Gastrocnemius medialis (tissue), 4 donors: ENCODE results near the gene PPP6R2.

Experiments used
- POLR2A ChIP-seq, 2 donors: fragments of 450-650 bp; IDR thresholded peaks; one replicate each; pipeline ENCODE4 v1.6.1; 2017; ENCODE audit warnings: antibody characterized with exemption in 2 of 2, mild to moderate bottlenecking in 2 of 2, moderate library complexity in 2 of 2
- TF ChIP-seq, protein P1 (sequence below), 5 experiments: fragments of 450-650 bp in 3 of 5; fragments of 200-600 bp in 2 of 5; sonication (generic) in 2 of 5; IDR thresholded peaks in 4 of 5; conservative IDR thresholded peaks in 1 of 5; 1 replicate in 4 of 5; 2 replicates in 1 of 5; pipeline ENCODE4 v1.5.1; 2016 to 2019; ENCODE audit warnings: antibody characterized with exemption in 5 of 5, mild to moderate bottlenecking in 3 of 5, moderate library complexity in 3 of 5

DNA sequence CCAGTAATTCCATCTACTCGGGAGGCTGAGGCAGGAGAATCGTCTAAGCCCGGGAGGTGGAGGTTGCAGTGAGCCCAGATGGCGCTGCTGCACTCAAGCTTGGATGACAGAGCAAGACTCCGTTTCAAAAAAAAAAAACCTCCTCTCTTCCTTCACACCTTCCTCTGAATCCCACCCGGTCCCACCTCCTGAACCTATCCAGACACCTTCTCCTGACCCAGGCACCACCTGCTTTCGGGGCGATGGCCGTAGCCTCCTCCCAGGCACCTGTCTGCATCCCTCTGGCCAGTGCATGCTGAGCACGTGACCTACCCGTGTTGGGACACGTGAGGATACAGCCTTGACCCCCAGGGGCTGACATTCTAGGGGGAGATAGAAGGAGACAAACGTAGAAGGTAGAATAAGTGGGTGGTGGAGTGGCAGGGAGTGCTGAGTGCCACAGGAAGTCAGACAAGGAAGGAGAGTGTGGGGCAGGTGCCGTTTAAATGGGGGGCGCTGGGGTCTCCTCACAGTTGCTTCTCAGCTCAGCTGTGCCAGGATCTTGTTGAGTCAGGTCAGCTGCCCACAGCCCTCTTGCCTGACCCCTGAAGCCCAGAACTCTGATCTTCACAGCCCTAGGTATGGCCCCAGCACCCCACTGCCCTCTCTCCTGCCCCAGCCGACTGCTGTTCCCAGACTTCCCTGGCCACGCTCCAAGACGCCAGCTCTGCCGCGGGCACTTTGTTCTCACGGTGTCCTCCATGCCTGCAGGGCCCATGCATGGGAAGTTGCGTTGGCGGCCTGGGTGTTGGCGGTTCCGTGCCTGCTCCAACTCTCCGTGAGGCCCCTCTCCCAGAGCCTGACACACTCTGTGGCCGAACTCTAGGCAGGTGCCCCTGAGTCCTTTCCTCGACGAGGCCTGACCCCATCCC, 142.3 kb downstream of the PPP6R2 start:
- TF ChIP-seq, protein P1, sequence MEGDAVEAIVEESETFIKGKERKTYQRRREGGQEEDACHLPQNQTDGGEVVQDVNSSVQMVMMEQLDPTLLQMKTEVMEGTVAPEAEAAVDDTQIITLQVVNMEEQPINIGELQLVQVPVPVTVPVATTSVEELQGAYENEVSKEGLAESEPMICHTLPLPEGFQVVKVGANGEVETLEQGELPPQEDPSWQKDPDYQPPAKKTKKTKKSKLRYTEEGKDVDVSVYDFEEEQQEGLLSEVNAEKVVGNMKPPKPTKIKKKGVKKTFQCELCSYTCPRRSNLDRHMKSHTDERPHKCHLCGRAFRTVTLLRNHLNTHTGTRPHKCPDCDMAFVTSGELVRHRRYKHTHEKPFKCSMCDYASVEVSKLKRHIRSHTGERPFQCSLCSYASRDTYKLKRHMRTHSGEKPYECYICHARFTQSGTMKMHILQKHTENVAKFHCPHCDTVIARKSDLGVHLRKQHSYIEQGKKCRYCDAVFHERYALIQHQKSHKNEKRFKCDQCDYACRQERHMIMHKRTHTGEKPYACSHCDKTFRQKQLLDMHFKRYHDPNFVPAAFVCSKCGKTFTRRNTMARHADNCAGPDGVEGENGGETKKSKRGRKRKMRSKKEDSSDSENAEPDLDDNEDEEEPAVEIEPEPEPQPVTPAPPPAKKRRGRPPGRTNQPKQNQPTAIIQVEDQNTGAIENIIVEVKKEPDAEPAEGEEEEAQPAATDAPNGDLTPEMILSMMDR (IDR thresholded peaks at IDR 0.05 in 4 of 5, conservative IDR thresholded peaks at IDR 0.05 in 1 of 5) = no peak
- no peak for TF ChIP-seq POLR2A (IDR thresholded peaks at IDR 0.05)
